OCI-LY3 (cell line): ENCODE results near the gene ZNF335.

Experiments
- EZH2phosphoT487 ChIP-seq: fragments of 200-600 bp; shearing (Covaris generic); IDR thresholded peaks from 2 replicates; pipeline ENCODE4 v1.6.1; 2018; ENCODE audit warnings: antibody characterized with exemption, mixed run types, low read depth
- TF ChIP-seq, protein P1 (sequence below): fragments of 200-600, 300-600 bp; sonication (generic); IDR thresholded peaks from 2 replicates; pipeline ENCODE4 v1.5.1; 2014; ENCODE audit warnings: antibody characterized with exemption, low read length, low read depth

DNA sequence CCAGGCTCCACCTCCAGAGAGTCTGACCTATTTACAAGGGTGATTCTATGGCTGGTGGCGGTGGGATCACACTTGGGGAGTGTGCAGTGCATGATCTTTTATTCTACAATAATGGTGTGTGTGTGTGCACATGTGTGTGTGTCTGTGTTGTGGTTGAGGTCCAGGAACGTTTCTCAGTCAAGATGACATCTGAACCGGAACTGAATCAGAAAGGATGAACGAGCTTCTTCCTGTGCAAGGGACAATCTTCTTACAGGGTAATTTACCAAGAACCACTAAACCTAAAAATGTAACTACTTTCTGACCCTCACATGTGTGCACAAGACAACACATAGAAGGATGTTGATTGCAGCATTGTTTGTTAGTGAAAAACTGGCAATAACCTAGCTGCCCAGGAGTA, 45.3 kb upstream of the ZNF335 start:
- TF ChIP-seq, protein P1, sequence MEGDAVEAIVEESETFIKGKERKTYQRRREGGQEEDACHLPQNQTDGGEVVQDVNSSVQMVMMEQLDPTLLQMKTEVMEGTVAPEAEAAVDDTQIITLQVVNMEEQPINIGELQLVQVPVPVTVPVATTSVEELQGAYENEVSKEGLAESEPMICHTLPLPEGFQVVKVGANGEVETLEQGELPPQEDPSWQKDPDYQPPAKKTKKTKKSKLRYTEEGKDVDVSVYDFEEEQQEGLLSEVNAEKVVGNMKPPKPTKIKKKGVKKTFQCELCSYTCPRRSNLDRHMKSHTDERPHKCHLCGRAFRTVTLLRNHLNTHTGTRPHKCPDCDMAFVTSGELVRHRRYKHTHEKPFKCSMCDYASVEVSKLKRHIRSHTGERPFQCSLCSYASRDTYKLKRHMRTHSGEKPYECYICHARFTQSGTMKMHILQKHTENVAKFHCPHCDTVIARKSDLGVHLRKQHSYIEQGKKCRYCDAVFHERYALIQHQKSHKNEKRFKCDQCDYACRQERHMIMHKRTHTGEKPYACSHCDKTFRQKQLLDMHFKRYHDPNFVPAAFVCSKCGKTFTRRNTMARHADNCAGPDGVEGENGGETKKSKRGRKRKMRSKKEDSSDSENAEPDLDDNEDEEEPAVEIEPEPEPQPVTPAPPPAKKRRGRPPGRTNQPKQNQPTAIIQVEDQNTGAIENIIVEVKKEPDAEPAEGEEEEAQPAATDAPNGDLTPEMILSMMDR = no peak
- TF ChIP-seq EZH2phosphoT487 = no peak
